CD14-positive monocyte (primary cell): Measurements from ENCODE around the gene CDA. TPM values are rescaled to one million over a fixed set of nuclear protein-coding genes. Genes with fewer than 3 reads are reported as not detected.

Source experiments
- DNase-seq, 3 donors: peaks; one replicate each; pipeline ENCODE4 v3.0.0-alpha.2; 2011 to 2022
- H2AFZ ChIP-seq: 2 replicates; pipeline ENCODE4 v1.6.0; 2012; ENCODE audit warnings: mild to moderate bottlenecking, low read depth, low read length, inconsistent platforms; ENCODE audit not compliant: insufficient read depth, poor library complexity, severe bottlenecking
- H3K27ac ChIP-seq, 2 donors: 1 replicate in 1 of 2; 2 replicates in 1 of 2; pipeline ENCODE4 v1.5.1; 2012 to 2013; ENCODE audit warnings: low read length in 2 of 2, control low read depth in 1 of 2, inconsistent platforms in 1 of 2, low read depth in 1 of 2, mild to moderate bottlenecking in 1 of 2
- H3K27me3 ChIP-seq, 2 donors: one replicate each; pipeline versions ENCODE4 v1.6.0 to v1.6.1; 2011 to 2013; ENCODE audit warnings: low read length in 2 of 2; ENCODE audit not compliant: control insufficient read depth in 2 of 2, insufficient read depth in 2 of 2
- H3K36me3 ChIP-seq, 2 donors: replicated peaks in 1 of 2; 1 replicate in 1 of 2; 2 replicates in 1 of 2; pipeline versions ENCODE4 v1.5.1 to v1.6.1; 2012 to 2013; ENCODE audit warnings: low read length in 2 of 2, control low read depth in 1 of 2, inconsistent platforms in 1 of 2, mild to moderate bottlenecking in 1 of 2; ENCODE audit not compliant: insufficient read depth in 2 of 2, control insufficient read depth in 1 of 2
- H3K4me1 ChIP-seq, 2 donors: 1 replicate in 1 of 2; 2 replicates in 1 of 2; pipeline versions ENCODE4 v1.5.1 to v1.6.1; 2012 to 2013; ENCODE audit warnings: low read length in 2 of 2, control low read depth in 1 of 2, inconsistent platforms in 1 of 2, mild to moderate bottlenecking in 1 of 2, moderate library complexity in 1 of 2; ENCODE audit not compliant: insufficient read depth in 2 of 2, control insufficient read depth in 1 of 2
- H3K4me2 ChIP-seq: replicated peaks from 2 replicates; pipeline ENCODE3; 2012; ENCODE audit warnings: low read length, moderate library complexity, mild to moderate bottlenecking; ENCODE audit not compliant: poor library complexity, severe bottlenecking; ENCODE audit errors: extremely low read depth
- H3K4me3 ChIP-seq, 3 experiments: fragments of 200-600 bp in 1 of 3; sonication (generic) in 1 of 3; replicated peaks in 1 of 3; 1 replicate in 2 of 3; 2 replicates in 1 of 3; pipeline ENCODE4 v1.5.1; 2011 to 2013; ENCODE audit warnings: low read length in 3 of 3, mild to moderate bottlenecking in 3 of 3, control low read depth in 2 of 3, low read depth in 2 of 3, inconsistent platforms in 1 of 3, moderate library complexity in 1 of 3
- H3K79me2 ChIP-seq: 2 replicates; pipeline ENCODE4 v1.6.0; 2012; ENCODE audit warnings: mild to moderate bottlenecking, control low read depth, inconsistent platforms, low read length, moderate library complexity; ENCODE audit not compliant: insufficient read depth
- H3K9ac ChIP-seq: 2 replicates; pipeline ENCODE4 v1.6.0; 2017; ENCODE audit warnings: low read length, mild to moderate bottlenecking; ENCODE audit not compliant: insufficient read depth, poor library complexity, severe bottlenecking
- H3K9me3 ChIP-seq, 2 donors: replicated peaks in 1 of 2; 1 replicate in 1 of 2; 2 replicates in 1 of 2; pipeline versions ENCODE4 v1.5.1 to v1.6.1; 2012 to 2013; ENCODE audit warnings: low read length in 2 of 2, control low read depth in 1 of 2; ENCODE audit not compliant: control insufficient read depth in 1 of 2, insufficient read depth in 1 of 2
- H4K20me1 ChIP-seq: 2 replicates; pipeline ENCODE4 v1.6.0; 2012; ENCODE audit warnings: mild to moderate bottlenecking, low read length, control low read depth, moderate library complexity; ENCODE audit not compliant: insufficient read depth
- H3K27ac Mint-ChIP-seq, 7 donors: one replicate each; pipeline ENCODE4 v1.8.0; 2020; ENCODE audit warnings: mild to moderate bottlenecking in 7 of 7, mixed read lengths in 7 of 7, moderate library complexity in 6 of 7, inconsistent platforms in 2 of 7
- H3K27me3 Mint-ChIP-seq, 3 donors: one replicate each; pipeline ENCODE4 v1.8.0; 2021 to 2022; ENCODE audit warnings: low read depth in 3 of 3, mild to moderate bottlenecking in 3 of 3, mixed read lengths in 3 of 3, moderate library complexity in 3 of 3, inconsistent platforms in 1 of 3
- H3K36me3 Mint-ChIP-seq, 2 donors: one replicate each; pipeline ENCODE4 v1.8.0; 2020; ENCODE audit warnings: mixed read lengths in 2 of 2, inconsistent platforms in 1 of 2, mild to moderate bottlenecking in 1 of 2
- H3K4me1 Mint-ChIP-seq: one replicate; pipeline ENCODE4 v1.8.0; 2020; ENCODE audit warnings: mild to moderate bottlenecking, mixed read lengths
- H3K4me3 Mint-ChIP-seq, 2 donors: one replicate each; pipeline ENCODE4 v1.8.0; 2020; ENCODE audit warnings: mild to moderate bottlenecking in 2 of 2, mixed read lengths in 2 of 2, moderate library complexity in 1 of 2
- H3K9me3 Mint-ChIP-seq, 7 donors: one replicate each; pipeline ENCODE4 v1.8.0; 2020 to 2022; ENCODE audit warnings: mixed read lengths in 7 of 7, mild to moderate bottlenecking in 6 of 7, moderate library complexity in 6 of 7, inconsistent platforms in 2 of 7
- WGBS: methylation state at CpG from one replicate; pipeline ENCODE4 v1.1.5; 2013; ENCODE audit warnings: missing lambda C conversion rate; ENCODE audit not compliant: insufficient coverage; 5-methylcytosine and 5-hydroxymethylcytosine counted together
- intact Hi-C, 2 donors: fragments of 100-400 bp; cut with micrococcal nuclease; formaldehyde crosslinking; loops; one replicate each; pipeline versions ENCODE4 v1.15.0 to v1.15.1; 2023
- polyA plus RNA-seq, 3 donors: library from polyadenylated mRNA; depleted of rRNA in 1 of 3; unstranded in 2 of 3; stranded (reverse) in 1 of 3; fragments of 300-500 nt in 2 of 3; fragments of >200 nt in 1 of 3; fragmentation: Illumina TruSeq in 2 of 3; gene quantifications; 1 replicate in 2 of 3; 2 replicates in 1 of 3; pipeline ENCODE4 v1.2.3, GENCODE V29; 2012 to 2021
- TF ChIP-seq, protein P1 (sequence below): fragments of 200-600 bp; IDR thresholded peaks from one replicate; pipeline ENCODE4 v1.8.0; 2022; ENCODE audit warnings: antibody characterized with exemption, mild to moderate bottlenecking

Gene CDA
- polyA plus RNA-seq, 3 donors, result 113 to 348 (median 217) TPM

DNA sequence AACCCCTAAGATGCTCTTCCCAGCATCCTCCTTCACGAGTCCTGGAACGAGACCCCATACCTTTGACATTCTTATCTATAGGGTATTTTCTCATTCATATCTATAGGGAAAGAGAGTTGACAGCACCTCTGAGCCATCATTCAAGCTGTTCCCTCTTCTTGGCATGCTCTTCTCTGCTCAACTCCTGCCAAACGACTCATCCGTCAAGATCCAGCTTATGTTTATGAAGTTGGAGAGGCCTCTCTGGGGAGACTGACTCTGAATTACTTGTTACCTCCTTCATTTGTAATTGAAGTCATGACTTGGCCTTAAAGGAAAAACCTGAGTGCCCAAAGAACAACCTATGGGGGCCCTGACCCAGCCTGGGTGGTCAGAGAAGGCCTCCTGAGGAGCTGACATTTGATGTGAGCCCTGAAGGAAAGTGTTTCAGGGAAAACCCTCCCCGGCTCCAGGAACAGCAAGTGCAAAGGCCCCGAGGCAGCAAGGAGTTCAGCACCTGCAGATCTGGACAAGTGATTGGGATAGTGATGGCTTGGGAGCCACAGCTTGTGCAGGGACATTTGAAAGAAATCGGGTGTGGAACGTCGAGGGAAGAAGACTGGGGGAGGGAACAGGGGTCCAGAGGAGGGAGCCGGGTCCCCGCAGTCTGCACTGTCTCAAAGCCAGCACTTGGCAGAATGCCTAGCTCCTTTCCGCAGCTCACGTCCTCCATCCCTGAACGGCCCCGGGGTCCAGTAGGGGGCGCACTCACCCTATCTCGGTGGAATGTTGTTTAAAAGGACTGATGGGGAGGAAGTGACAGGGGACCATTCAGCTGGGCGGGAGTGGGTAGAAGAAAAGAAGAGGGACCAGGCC, 14.0 kb upstream of the CDA start:
- TF ChIP-seq, protein P1, sequence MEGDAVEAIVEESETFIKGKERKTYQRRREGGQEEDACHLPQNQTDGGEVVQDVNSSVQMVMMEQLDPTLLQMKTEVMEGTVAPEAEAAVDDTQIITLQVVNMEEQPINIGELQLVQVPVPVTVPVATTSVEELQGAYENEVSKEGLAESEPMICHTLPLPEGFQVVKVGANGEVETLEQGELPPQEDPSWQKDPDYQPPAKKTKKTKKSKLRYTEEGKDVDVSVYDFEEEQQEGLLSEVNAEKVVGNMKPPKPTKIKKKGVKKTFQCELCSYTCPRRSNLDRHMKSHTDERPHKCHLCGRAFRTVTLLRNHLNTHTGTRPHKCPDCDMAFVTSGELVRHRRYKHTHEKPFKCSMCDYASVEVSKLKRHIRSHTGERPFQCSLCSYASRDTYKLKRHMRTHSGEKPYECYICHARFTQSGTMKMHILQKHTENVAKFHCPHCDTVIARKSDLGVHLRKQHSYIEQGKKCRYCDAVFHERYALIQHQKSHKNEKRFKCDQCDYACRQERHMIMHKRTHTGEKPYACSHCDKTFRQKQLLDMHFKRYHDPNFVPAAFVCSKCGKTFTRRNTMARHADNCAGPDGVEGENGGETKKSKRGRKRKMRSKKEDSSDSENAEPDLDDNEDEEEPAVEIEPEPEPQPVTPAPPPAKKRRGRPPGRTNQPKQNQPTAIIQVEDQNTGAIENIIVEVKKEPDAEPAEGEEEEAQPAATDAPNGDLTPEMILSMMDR, result peak; percentile 83
- DNase-seq, result peak; percentile 80 to 88 (median 83)
- H3K4me1 Mint-ChIP-seq, result peaks cover 21% of the 10 kb centered on the region
- 22% methylated on average over 8 of the region's 18 CpGs for WGBS
- peaks cover 5 to 7% of the 10 kb centered on the region in 2 donors for H3K27me3 ChIP-seq
- no peaks in the 10 kb centered on the region for H3K36me3 Mint-ChIP-seq
- H4K20me1 ChIP-seq, result no peaks in the 10 kb centered on the region
- no peak overlapping the region for H3K4me2 ChIP-seq
- H3K79me2 ChIP-seq, result no peaks in the 10 kb centered on the region
- intact Hi-C loops, result loop anchor here (1.0 to 10.0 kb wide), 5 partner anchors 50 to 160 kb away; partner anchors contain the start of genes PINK1 (in 1 of the 2) and SH2D5 (in 1 of the 2)
- peak overlapping the region in 1 of 2 donors; percentile 42 for H3K4me3 Mint-ChIP-seq
- H2AFZ ChIP-seq, result peak overlapping the region; percentile 41
- peaks cover 17% of the 10 kb centered on the region in 2 donors for H3K4me1 ChIP-seq
- peaks cover 0 to 10% (median 8%) of the 10 kb centered on the region in 7 donors for H3K9me3 Mint-ChIP-seq
- H3K9ac ChIP-seq, result no peak overlapping the region
- H3K4me3 ChIP-seq, result no peak overlapping the region
- peaks cover 0 to 3% of the 10 kb centered on the region in 2 donors for H3K9me3 ChIP-seq
- peaks cover 18 to 29% (median 22%) of the 10 kb centered on the region in 3 donors for H3K27me3 Mint-ChIP-seq
- no peak overlapping the region for H3K27ac ChIP-seq
- no peaks in the 10 kb centered on the region for H3K36me3 ChIP-seq
- H3K27ac Mint-ChIP-seq, result peak overlapping the region in 1 of 7 donors; percentile 59

DNA sequence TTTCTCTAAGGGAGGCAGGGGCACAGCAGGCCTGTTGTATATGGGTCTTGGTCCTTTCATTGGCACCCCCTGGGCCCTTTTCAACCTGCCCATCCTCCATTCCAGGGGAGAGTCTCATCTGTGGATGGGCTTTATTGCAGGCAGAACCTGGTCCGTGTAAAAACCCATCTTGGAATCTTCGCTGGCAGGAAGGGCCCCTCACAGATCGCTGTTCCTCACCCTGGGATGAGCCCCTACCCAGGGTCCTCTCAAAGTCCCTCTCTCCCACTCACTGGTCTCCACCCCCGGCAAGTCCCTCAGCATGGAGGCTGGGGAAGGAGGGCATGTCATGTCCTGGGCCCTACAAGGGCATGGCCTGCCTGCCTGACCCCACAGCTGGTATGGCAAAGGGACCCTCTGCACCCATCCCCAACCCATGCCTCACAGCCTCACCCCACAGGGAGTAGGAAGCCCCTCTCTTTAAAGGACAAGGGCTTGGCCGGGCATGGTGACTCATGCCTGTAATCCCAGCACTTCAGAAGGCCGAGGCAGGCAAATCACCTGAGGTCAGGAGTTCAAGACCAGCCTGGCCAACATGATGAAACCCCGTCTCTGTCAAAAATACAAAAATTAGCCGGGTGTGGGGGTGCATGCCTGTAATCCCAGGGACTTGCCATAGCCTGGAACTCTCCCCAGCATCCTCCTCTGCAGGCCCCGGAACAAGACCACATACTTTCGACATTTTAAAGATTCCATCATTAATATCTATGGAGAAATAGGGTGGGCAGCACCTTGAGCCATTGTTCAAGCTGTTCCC, 13.2 kb upstream of the CDA start:
- Mint-ChIP-seq H3K36me3 (no peaks in the 10 kb centered on the region), H3K27me3 (peaks cover 15 to 28% (median 19%) of the 10 kb centered on the region in 3 donors), H3K4me1 (peaks cover 21% of the 10 kb centered on the region), H3K9me3 (peaks cover 0 to 10% (median 7%) of the 10 kb centered on the region in 7 donors), H3K27ac (peak overlapping the region in 5 of 7 donors; percentile 46 to 80 (median 59)), H3K4me3 (peak overlapping the region in 1 of 2 donors; percentile 42)
- H2AFZ ChIP-seq, result peak overlapping the region; percentile 41
- DNase-seq, result peak in 1 of 3 donors; percentile 17
- H3K9me3 ChIP-seq, result peaks cover 0 to 3% of the 10 kb centered on the region in 2 donors
- H3K27ac ChIP-seq, result no peak overlapping the region
- no peaks in the 10 kb centered on the region for H3K79me2 ChIP-seq
- peaks cover 17% of the 10 kb centered on the region in 2 donors for H3K4me1 ChIP-seq
- WGBS, result 68% methylated on average over 4 of the region's 10 CpGs
- H3K9ac ChIP-seq, result no peak overlapping the region
- peaks cover 5 to 7% of the 10 kb centered on the region in 2 donors for H3K27me3 ChIP-seq
- intact Hi-C loops, result loop anchor here (1.0 to 10.0 kb wide), 5 partner anchors 51 to 159 kb away; partner anchors contain the start of genes PINK1 (in 1 of the 2) and SH2D5 (in 1 of the 2)
- no peak overlapping the region for H3K4me3 ChIP-seq
- TF ChIP-seq, protein P1, result peak; percentile 5
- no peak overlapping the region for H3K4me2 ChIP-seq
- H3K36me3 ChIP-seq, result no peaks in the 10 kb centered on the region
- H4K20me1 ChIP-seq, result no peaks in the 10 kb centered on the region
